ENCODE results near the gene CD8B2.

The CD8B2 gene

DNA sequence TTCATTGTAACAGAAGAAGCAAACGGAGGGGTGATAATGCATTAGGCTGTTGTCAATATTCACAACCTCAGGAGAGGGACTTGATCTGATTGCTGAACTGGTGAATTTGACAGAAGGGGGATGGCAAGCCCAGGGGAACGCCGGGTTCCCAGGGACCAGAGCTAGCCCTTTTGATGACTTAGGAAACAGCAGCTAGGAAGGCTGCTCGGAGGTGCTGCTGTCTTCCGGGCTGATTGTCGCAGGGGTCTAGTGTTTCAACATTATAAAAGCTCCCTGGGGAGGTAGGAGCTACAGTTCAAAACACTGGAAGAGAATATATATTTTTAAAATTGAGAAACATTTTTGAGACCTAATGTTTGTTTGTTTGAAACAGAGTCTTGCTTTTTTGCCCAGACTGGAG, 47.3 kb downstream of the CD8B2 start:
- TF ChIP-seq EZH2 (IDR thresholded peaks at IDR 0.05; ENCODE audit: borderline replicate concordance, low read length) = no peak
- TF ChIP-seq, protein P1, sequence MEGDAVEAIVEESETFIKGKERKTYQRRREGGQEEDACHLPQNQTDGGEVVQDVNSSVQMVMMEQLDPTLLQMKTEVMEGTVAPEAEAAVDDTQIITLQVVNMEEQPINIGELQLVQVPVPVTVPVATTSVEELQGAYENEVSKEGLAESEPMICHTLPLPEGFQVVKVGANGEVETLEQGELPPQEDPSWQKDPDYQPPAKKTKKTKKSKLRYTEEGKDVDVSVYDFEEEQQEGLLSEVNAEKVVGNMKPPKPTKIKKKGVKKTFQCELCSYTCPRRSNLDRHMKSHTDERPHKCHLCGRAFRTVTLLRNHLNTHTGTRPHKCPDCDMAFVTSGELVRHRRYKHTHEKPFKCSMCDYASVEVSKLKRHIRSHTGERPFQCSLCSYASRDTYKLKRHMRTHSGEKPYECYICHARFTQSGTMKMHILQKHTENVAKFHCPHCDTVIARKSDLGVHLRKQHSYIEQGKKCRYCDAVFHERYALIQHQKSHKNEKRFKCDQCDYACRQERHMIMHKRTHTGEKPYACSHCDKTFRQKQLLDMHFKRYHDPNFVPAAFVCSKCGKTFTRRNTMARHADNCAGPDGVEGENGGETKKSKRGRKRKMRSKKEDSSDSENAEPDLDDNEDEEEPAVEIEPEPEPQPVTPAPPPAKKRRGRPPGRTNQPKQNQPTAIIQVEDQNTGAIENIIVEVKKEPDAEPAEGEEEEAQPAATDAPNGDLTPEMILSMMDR (IDR thresholded peaks at IDR 0.05; ENCODE audit: low read length) = no peak
- Histone ChIP-seq H3K27ac (ENCODE audit: low read depth, low read length, poor library complexity, severe bottlenecking) (no peak overlapping the region), H3K4me3 (ENCODE audit: low read depth, low read length, poor library complexity, severe bottlenecking) (no peak overlapping the region), H3K9ac (ENCODE audit: low read length) (no peak overlapping the region), H3K4me1 (ENCODE audit: insufficient read depth, low read length, severe bottlenecking) (peaks cover 19% of the 10 kb centered on the region), H3F3A (ENCODE audit: insufficient read depth, low read length) (no peaks in the 10 kb centered on the region), H3K79me2 (ENCODE audit: insufficient read depth, low read length) (no peaks in the 10 kb centered on the region), H3K9me3 (ENCODE audit: low read length) (no peaks in the 10 kb centered on the region), H3K9me2 (ENCODE audit: low read depth, low read length) (no peaks in the 10 kb centered on the region), H4K20me1 (ENCODE audit: insufficient read depth, low read length) (no peaks in the 10 kb centered on the region), H3K27me3 (ENCODE audit: insufficient read depth, low read length) (no peaks in the 10 kb centered on the region), H3K36me3 (ENCODE audit: insufficient read depth, low read length) (no peaks in the 10 kb centered on the region), H3K4me2 (ENCODE audit: low read length) (no peak overlapping the region), H2AFZ (ENCODE audit: low read length) (no peak overlapping the region)

DNA sequence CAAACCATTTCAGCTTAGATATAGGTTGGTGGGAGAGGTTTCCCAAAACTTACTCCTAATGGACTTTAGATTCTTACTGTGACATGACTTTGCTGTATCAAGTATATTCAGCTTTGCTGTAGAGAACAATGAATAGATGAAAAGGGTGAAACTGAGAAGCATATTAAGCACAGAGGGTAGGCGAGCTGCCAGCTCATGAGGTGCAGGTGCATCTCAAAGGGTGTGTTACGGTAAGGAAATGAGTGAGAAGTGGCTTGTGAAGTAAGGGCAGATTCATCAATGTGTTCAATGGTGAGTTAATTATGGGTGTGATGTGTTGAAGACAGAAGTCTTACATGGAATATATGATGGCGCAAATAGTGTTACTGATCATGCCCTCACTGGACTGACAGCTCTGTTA, 49.3 kb downstream of the CD8B2 start:
- Histone ChIP-seq H3K79me2 (ENCODE audit: insufficient read depth, low read length) (no peaks in the 10 kb centered on the region), H2AFZ (ENCODE audit: low read length) (no peak overlapping the region), H3K4me1 (ENCODE audit: insufficient read depth, low read length, severe bottlenecking) (peaks cover 19% of the 10 kb centered on the region), H3K36me3 (ENCODE audit: insufficient read depth, low read length) (no peaks in the 10 kb centered on the region), H3K9me2 (ENCODE audit: low read depth, low read length) (no peaks in the 10 kb centered on the region), H4K20me1 (ENCODE audit: insufficient read depth, low read length) (no peaks in the 10 kb centered on the region), H3K4me3 (ENCODE audit: low read depth, low read length, poor library complexity, severe bottlenecking) (no peak overlapping the region), H3K27me3 (ENCODE audit: insufficient read depth, low read length) (no peaks in the 10 kb centered on the region), H3F3A (ENCODE audit: insufficient read depth, low read length) (no peaks in the 10 kb centered on the region), H3K4me2 (ENCODE audit: low read length) (no peak overlapping the region), H3K9me3 (ENCODE audit: low read length) (no peaks in the 10 kb centered on the region), H3K9ac (ENCODE audit: low read length) (no peak overlapping the region), H3K27ac (ENCODE audit: low read depth, low read length, poor library complexity, severe bottlenecking) (peak overlapping the region; percentile 68)
- TF ChIP-seq, protein P1 (IDR thresholded peaks at IDR 0.05; ENCODE audit: low read length) = no peak
- no peak for TF ChIP-seq EZH2 (IDR thresholded peaks at IDR 0.05; ENCODE audit: borderline replicate concordance, low read length)

DNA sequence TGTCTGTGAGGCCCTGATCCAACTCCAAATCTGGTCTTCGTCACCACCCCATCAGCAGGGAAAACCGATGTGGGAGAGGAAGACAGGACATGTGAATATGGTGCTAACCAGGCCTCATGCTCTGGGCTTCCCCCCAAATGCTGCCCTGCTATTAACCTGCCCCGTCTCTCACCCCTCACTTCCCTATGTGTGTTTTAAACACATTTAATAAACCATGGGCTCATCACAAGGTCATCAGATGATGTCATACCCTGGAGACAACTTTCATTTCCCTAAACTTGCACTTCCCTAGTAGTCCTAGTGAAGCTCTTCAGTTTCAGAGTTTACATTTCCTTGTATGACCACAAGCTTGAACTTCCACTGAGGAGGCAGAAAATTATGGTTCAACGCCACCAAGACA, 49.9 kb downstream of the CD8B2 start:
- no peaks in the 10 kb centered on the region for H3K27me3 ChIP-seq (ENCODE audit: insufficient read depth, low read length)
- no peak overlapping the region for H3K9ac ChIP-seq (ENCODE audit: low read length)
- H3F3A ChIP-seq (ENCODE audit: insufficient read depth, low read length) = no peaks in the 10 kb centered on the region
- H3K4me1 ChIP-seq (ENCODE audit: insufficient read depth, low read length, severe bottlenecking) = peaks cover 19% of the 10 kb centered on the region
- TF ChIP-seq, protein P1 (IDR thresholded peaks at IDR 0.05; ENCODE audit: low read length) = no peak
- no peak for TF ChIP-seq EZH2 (IDR thresholded peaks at IDR 0.05; ENCODE audit: borderline replicate concordance, low read length)
- no peaks in the 10 kb centered on the region for H3K9me3 ChIP-seq (ENCODE audit: low read length)
- no peaks in the 10 kb centered on the region for H3K36me3 ChIP-seq (ENCODE audit: insufficient read depth, low read length)
- no peak overlapping the region for H3K4me3 ChIP-seq (ENCODE audit: low read depth, low read length, poor library complexity, severe bottlenecking)
- no peaks in the 10 kb centered on the region for H4K20me1 ChIP-seq (ENCODE audit: insufficient read depth, low read length)
- H2AFZ ChIP-seq (ENCODE audit: low read length) = no peak overlapping the region
- H3K27ac ChIP-seq (ENCODE audit: low read depth, low read length, poor library complexity, severe bottlenecking) = peak overlapping the region; percentile 68
- H3K9me2 ChIP-seq (ENCODE audit: low read depth, low read length) = no peaks in the 10 kb centered on the region
- H3K79me2 ChIP-seq (ENCODE audit: insufficient read depth, low read length) = no peaks in the 10 kb centered on the region
- H3K4me2 ChIP-seq (ENCODE audit: low read length) = no peak overlapping the region
